Endothelial cell of umbilical vein (primary cell): ENCODE measurements around the gene MYO15A. TPM values are rescaled to one million over a fixed set of nuclear protein-coding genes. Genes with fewer than 3 reads are reported as not detected.

Experiments
- BruUV-seq: library from RNA; stranded (reverse); fragments of 400-500 nt; replicated peaks from 2 replicates; lab custom pipeline; 2021; lab: Mats Ljungman, UMichigan
- CTCF ChIA-PET: fragments of 300-600, 350-600 bp; sonication (Branson Sonifier 250); formaldehyde crosslinking; loops from one replicate; lab custom pipeline; 2021; ENCODE audit warnings: antibody characterized with exemption, inconsistent platforms; lab: Charles Lee
- POLR2A ChIA-PET: fragments of 300-600, 350-600 bp; sonication (Branson Sonifier 250); formaldehyde crosslinking; loops from one replicate; lab custom pipeline; 2021; ENCODE audit warnings: antibody characterized with exemption, inconsistent platforms; lab: Charles Lee
- DNase-seq: peaks from one replicate; pipeline ENCODE4 v3.0.0-alpha.2; 2011; ENCODE audit warnings: low read depth, low spot score
- FAIRE-seq: peaks from 2 replicates; lab custom pipeline; 2011; peaks lifted over from hg19 to GRCh38; lab: Jason Lieb, UNC
- H2AFZ ChIP-seq: 2 replicates; pipeline ENCODE4 v1.6.0; 2012; ENCODE audit warnings: low read depth, low read length, control low read depth, inconsistent platforms
- H3K27ac ChIP-seq: 2 replicates; pipeline ENCODE4 v1.5.1; 2011; ENCODE audit warnings: low read depth, mild to moderate bottlenecking, control low read depth, low read length, moderate library complexity; ENCODE audit not compliant: insufficient read depth
- H3K27me3 ChIP-seq, 2 experiments: 2 replicates each; pipeline versions ENCODE4 v1.6.0 to v1.6.1; 2011; ENCODE audit warnings: low read length in 2 of 2, mixed read lengths in 1 of 2; ENCODE audit not compliant: control insufficient read depth in 2 of 2, insufficient read depth in 2 of 2
- H3K36me3 ChIP-seq, 2 experiments: 2 replicates in 1 of 2; 3 replicates in 1 of 2; pipeline ENCODE4 v1.5.1; 2011; ENCODE audit warnings: low read length in 2 of 2, mild to moderate bottlenecking in 1 of 2, moderate library complexity in 1 of 2; ENCODE audit not compliant: control insufficient read depth in 2 of 2, insufficient read depth in 2 of 2; ENCODE audit errors: extremely low read depth in 1 of 2
- H3K4me1 ChIP-seq: 3 replicates; pipeline ENCODE4 v1.5.1; 2011; ENCODE audit warnings: mild to moderate bottlenecking, low read length; ENCODE audit not compliant: control insufficient read depth, insufficient read depth; ENCODE audit errors: extremely low read depth
- H3K4me2 ChIP-seq: 2 replicates; pipeline ENCODE4 v1.6.1; 2011; ENCODE audit warnings: low read length, control low read depth, mixed read lengths; ENCODE audit not compliant: insufficient read depth
- H3K4me3 ChIP-seq, 3 experiments: fragments of 200-600 bp in 1 of 3; sonication (generic), shearing (Covaris generic) in 1 of 3; replicated peaks in 1 of 3; 2 replicates each; pipeline ENCODE4 v1.5.1; 2011 to 2016; ENCODE audit warnings: control low read depth in 3 of 3, low read length in 3 of 3, mild to moderate bottlenecking in 2 of 3, inconsistent platforms in 1 of 3, low read depth in 1 of 3, moderate library complexity in 1 of 3; ENCODE audit not compliant: insufficient read depth in 1 of 3
- H3K79me2 ChIP-seq: 2 replicates; pipeline ENCODE4 v1.6.0; 2012; ENCODE audit warnings: low read length, inconsistent platforms; ENCODE audit not compliant: control insufficient read depth, insufficient read depth
- H3K9ac ChIP-seq: replicated peaks from 2 replicates; pipeline ENCODE3; 2011; ENCODE audit warnings: low read length, control low read depth; ENCODE audit not compliant: insufficient read depth; ENCODE audit errors: extremely low read depth
- H3K9me1 ChIP-seq: replicated peaks from 3 replicates; pipeline ENCODE4 v1.6.0; 2011; ENCODE audit warnings: mild to moderate bottlenecking, low read length; ENCODE audit not compliant: control insufficient read depth, insufficient read depth; ENCODE audit errors: extremely low read depth
- H3K9me3 ChIP-seq: replicated peaks from 2 replicates; pipeline ENCODE4 v1.5.1; 2012; ENCODE audit warnings: low read length, inconsistent platforms; ENCODE audit not compliant: control insufficient read depth, insufficient read depth
- H4K20me1 ChIP-seq: replicated peaks from 2 replicates; pipeline ENCODE3; 2011; ENCODE audit warnings: mild to moderate bottlenecking, low read length; ENCODE audit not compliant: control insufficient read depth, insufficient read depth; ENCODE audit errors: extremely low read depth
- EZH2 ChIP-seq: IDR thresholded peaks from 2 replicates; pipeline ENCODE4 v1.6.1; 2012; ENCODE audit warnings: borderline replicate concordance, low read depth, mild to moderate bottlenecking, moderate library complexity, low read length, inconsistent platforms; ENCODE audit not compliant: severe bottlenecking
- FOS ChIP-seq: IDR thresholded peaks from 2 replicates; pipeline ENCODE4 v1.6.1; 2011; ENCODE audit warnings: mild to moderate bottlenecking, low read length, moderate library complexity, borderline replicate concordance; ENCODE audit not compliant: insufficient read depth
- GATA2 ChIP-seq: IDR thresholded peaks from 2 replicates; pipeline ENCODE4 v1.7.0; 2011; ENCODE audit warnings: low read depth, mild to moderate bottlenecking, moderate library complexity, mixed read lengths, low read length; ENCODE audit not compliant: insufficient read length, insufficient read depth
- JUN ChIP-seq: IDR thresholded peaks from 2 replicates; pipeline ENCODE4 v1.6.1; 2011; ENCODE audit warnings: borderline replicate concordance, low read depth; ENCODE audit not compliant: insufficient read length, insufficient read depth
- MYC ChIP-seq: IDR thresholded peaks from one replicate; pipeline ENCODE4 v1.6.1; 2011; ENCODE audit warnings: mild to moderate bottlenecking, low read depth, low read length
- POLR2A ChIP-seq: IDR thresholded peaks from 2 replicates; pipeline ENCODE4 v1.6.1; 2012; ENCODE audit warnings: low read depth, mild to moderate bottlenecking, control low read depth, low read length
- POLR2AphosphoS5 ChIP-seq: IDR thresholded peaks from 2 replicates; pipeline ENCODE4 v1.6.1; 2012; ENCODE audit warnings: low read depth, mild to moderate bottlenecking, control low read depth, low read length, moderate library complexity; ENCODE audit not compliant: insufficient read depth
- dilution Hi-C: fragments of 300-500 bp; cut with MboI; formaldehyde crosslinking; loops from one replicate; pipeline ENCODE4 v1.15.0; 2019; ENCODE audit warnings: low sequenced_read_pairs; ENCODE audit not compliant: extremely low pct_ligation_motif_present
- intact Hi-C: fragments of 100-400 bp; cut with micrococcal nuclease; formaldehyde crosslinking; loops from one replicate; pipeline ENCODE4 v1.10.0; 2022
- polyA plus RNA-seq, 4 experiments: library from polyadenylated mRNA; depleted of rRNA in 3 of 4; stranded (reverse) in 3 of 4; unstranded in 1 of 4; fragments of >200 nt; gene quantifications; 2 replicates each; pipeline versions ENCODE4 v1.2.1 to v1.2.3, GENCODE V29; 2011 to 2012; ENCODE audit warnings: missing spikeins in 1 of 4
- total RNA-seq: library from RNA; stranded (reverse); gene quantifications from 2 replicates; pipeline ENCODE4 v1.2.3, GENCODE V29; 2021
- TF ChIP-seq, protein P1 (sequence below): IDR thresholded peaks from 2 replicates; pipeline ENCODE4 v1.6.1; 2011; ENCODE audit not compliant: insufficient read depth, insufficient read length
- TF ChIP-seq, protein P2 (sequence below), 2 donors: IDR thresholded peaks; 1 replicate in 1 of 2; 2 replicates in 1 of 2; pipeline ENCODE4 v1.5.1; 2011; ENCODE audit warnings: low read length in 2 of 2, mild to moderate bottlenecking in 2 of 2, moderate library complexity in 2 of 2, control low read depth in 1 of 2, inconsistent platforms in 1 of 2, low read depth in 1 of 2; ENCODE audit not compliant: insufficient read depth in 1 of 2; ENCODE audit errors: extremely low read depth in 1 of 2

The MYO15A gene
- total and polyA plus RNA-seq, 2 donors (not counting 3 experiments of a cell fraction or from before 2014, with no cell fraction given), result 0.46 to 0.82 TPM

DNA sequence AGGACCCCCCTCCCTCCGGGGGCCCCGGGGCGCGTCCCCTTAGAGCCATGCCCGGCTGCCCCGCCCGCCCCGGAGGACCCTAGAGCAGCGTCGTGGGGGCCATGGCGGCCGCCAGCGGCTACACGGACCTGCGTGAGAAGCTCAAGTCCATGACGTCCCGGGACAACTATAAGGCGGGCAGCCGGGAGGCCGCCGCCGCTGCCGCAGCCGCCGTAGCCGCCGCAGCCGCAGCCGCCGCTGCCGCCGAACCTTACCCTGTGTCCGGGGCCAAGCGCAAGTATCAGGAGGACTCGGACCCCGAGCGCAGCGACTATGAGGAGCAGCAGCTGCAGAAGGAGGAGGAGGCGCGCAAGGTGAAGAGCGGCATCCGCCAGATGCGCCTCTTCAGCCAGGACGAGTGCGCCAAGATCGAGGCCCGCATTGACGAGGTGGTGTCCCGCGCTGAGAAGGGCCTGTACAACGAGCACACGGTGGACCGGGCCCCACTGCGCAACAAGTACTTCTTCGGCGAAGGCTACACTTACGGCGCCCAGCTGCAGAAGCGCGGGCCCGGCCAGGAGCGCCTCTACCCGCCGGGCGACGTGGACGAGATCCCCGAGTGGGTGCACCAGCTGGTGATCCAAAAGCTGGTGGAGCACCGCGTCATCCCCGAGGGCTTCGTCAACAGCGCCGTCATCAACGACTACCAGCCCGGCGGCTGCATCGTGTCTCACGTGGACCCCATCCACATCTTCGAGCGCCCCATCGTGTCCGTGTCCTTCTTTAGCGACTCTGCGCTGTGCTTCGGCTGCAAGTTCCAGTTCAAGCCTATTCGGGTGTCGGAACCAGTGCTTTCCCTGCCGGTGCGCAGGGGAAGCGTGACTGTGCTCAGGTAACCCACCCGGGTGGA lies 75.8 kb downstream of the MYO15A start:
- CTCF ChIA-PET, result interaction anchor here (1.1 to 3.4 kb wide), 8 partner anchors 13 to 68 kb away, joined by 3 to 16 read pairs (median 4); no protein-coding TSS in a partner anchor
- no peaks in the 10 kb centered on the region for H3K9me1 ChIP-seq
- peak overlapping the region; percentile 86 for H3K9ac ChIP-seq
- H3K4me1 ChIP-seq, result peaks cover 48% of the 10 kb centered on the region
- H3K36me3 ChIP-seq, result no peaks in the 10 kb centered on the region
- TF ChIP-seq MYC (no peak), GATA2 (no peak), JUN (no peak), POLR2AphosphoS5 (no peak), EZH2 (no peak), POLR2A (no peak), FOS (no peak)
- TF ChIP-seq, protein P1, sequence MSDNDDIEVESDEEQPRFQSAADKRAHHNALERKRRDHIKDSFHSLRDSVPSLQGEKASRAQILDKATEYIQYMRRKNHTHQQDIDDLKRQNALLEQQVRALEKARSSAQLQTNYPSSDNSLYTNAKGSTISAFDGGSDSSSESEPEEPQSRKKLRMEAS, result no peak
- TF ChIP-seq, protein P2, sequence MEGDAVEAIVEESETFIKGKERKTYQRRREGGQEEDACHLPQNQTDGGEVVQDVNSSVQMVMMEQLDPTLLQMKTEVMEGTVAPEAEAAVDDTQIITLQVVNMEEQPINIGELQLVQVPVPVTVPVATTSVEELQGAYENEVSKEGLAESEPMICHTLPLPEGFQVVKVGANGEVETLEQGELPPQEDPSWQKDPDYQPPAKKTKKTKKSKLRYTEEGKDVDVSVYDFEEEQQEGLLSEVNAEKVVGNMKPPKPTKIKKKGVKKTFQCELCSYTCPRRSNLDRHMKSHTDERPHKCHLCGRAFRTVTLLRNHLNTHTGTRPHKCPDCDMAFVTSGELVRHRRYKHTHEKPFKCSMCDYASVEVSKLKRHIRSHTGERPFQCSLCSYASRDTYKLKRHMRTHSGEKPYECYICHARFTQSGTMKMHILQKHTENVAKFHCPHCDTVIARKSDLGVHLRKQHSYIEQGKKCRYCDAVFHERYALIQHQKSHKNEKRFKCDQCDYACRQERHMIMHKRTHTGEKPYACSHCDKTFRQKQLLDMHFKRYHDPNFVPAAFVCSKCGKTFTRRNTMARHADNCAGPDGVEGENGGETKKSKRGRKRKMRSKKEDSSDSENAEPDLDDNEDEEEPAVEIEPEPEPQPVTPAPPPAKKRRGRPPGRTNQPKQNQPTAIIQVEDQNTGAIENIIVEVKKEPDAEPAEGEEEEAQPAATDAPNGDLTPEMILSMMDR (IDR thresholded peaks at IDR 0.05; ENCODE audit: extremely low read depth in 1 of 2, insufficient read depth in 1 of 2, low read depth in 1 of 2, low read length in 2 of 2), result no peak
- H3K4me3 ChIP-seq, result peak overlapping the region; percentile 79 to 94 (median 80)
- H3K4me2 ChIP-seq, result peak overlapping the region; percentile 93
- no peaks in the 10 kb centered on the region for H3K9me3 ChIP-seq
- peaks cover 54% of the 10 kb centered on the region for H3K79me2 ChIP-seq
- peak overlapping the region; percentile 86 for H3K27ac ChIP-seq
- FAIRE-seq, result peak; percentile 21
- H4K20me1 ChIP-seq, result no peaks in the 10 kb centered on the region
- peak; percentile 46 for DNase-seq
- POLR2A ChIA-PET, result interaction anchor here (1.2 to 2.4 kb wide), 2 partner anchors 25 to 30 kb away, joined by 3 to 8 read pairs; no protein-coding TSS in a partner anchor
- BruUV-seq, result no TSS peak
- dilution Hi-C loops (no loop called here), intact Hi-C loops (no loop called here)
- H3K27me3 ChIP-seq, result no peaks in the 10 kb centered on the region
- peak overlapping the region; percentile 27 for H2AFZ ChIP-seq
